ENCODE results near the gene PTPRF.
"Not testable (repeated sequence)": the region's sequence is repeated elsewhere in the genome, so short reads cannot be mapped to it uniquely, and the experiment has no call there.

Gene PTPRF

GRCh38 chr1:43637267-43637666 is 106.6 kb downstream of the PTPRF start:
- Histone ChIP-seq H3K36me3 (ENCODE audit: low read length) (no peaks in the 10 kb centered on the region), H3K79me2 (ENCODE audit: insufficient read depth, low read length) (no peaks in the 10 kb centered on the region), H4K20me1 (ENCODE audit: low read depth, low read length) (no peaks in the 10 kb centered on the region), H3F3A (ENCODE audit: insufficient read depth) (no peaks in the 10 kb centered on the region), H3K4me2 (ENCODE audit: low read depth, low read length, poor library complexity, severe bottlenecking) (no peak overlapping the region), H3K27me3 (ENCODE audit: low read length) (no peaks in the 10 kb centered on the region), H3K9me3 (ENCODE audit: insufficient read depth, low read length) (no peaks in the 10 kb centered on the region), H3K4me3 (ENCODE audit: insufficient read depth, low read length, poor library complexity, severe bottlenecking) (no peak overlapping the region), H3K9ac (ENCODE audit: low read length) (no peak overlapping the region), H3K9me2 (replicated peaks; ENCODE audit: insufficient read depth, low read length) (no peaks in the 10 kb centered on the region), H2AFZ (ENCODE audit: low read depth, low read length, severe bottlenecking) (no peak overlapping the region), H3K27ac (ENCODE audit: low read depth, low read length) (no peak overlapping the region)
- TF ChIP-seq CTCF (IDR thresholded peaks at IDR 0.05; ENCODE audit: insufficient read depth, low read length, poor library complexity, severe bottlenecking) (no peak), EZH2phosphoT487 (conservative IDR thresholded peaks at IDR 0.05; ENCODE audit: low read length) (no peak)

DNA sequence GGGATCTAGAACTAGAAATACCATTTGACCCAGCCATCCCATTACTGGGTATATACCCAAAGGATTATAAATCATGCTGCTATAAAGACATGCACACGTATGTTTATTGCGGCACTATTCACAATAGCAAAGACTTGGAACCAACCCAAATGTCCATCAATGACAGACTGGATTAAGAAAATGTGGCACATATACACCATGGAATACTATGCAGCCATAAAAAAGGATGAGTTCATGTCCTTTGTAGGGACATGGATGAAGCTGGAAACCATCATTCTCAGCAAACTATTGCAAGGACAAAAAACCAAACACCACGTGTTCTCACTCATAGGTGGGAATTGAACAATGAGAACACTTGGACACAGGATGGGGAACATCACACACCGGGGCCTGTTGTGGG is 107.7 kb downstream of the PTPRF start:
- H3K9ac ChIP-seq (ENCODE audit: low read length); H3K4me3 ChIP-seq (ENCODE audit: insufficient read depth, low read length, poor library complexity, severe bottlenecking); H3K36me3 ChIP-seq (ENCODE audit: low read length); H3K27ac ChIP-seq (ENCODE audit: low read depth, low read length); H3K9me3 ChIP-seq (ENCODE audit: insufficient read depth, low read length); H3K9me2 ChIP-seq (replicated peaks; ENCODE audit: insufficient read depth, low read length); H3F3A ChIP-seq (ENCODE audit: insufficient read depth); H3K79me2 ChIP-seq (ENCODE audit: insufficient read depth, low read length); H3K27me3 ChIP-seq (ENCODE audit: low read length); H4K20me1 ChIP-seq (ENCODE audit: low read depth, low read length); H2AFZ ChIP-seq (ENCODE audit: low read depth, low read length, severe bottlenecking); H3K4me2 ChIP-seq (ENCODE audit: low read depth, low read length, poor library complexity, severe bottlenecking): not testable (repeated sequence)

DNA sequence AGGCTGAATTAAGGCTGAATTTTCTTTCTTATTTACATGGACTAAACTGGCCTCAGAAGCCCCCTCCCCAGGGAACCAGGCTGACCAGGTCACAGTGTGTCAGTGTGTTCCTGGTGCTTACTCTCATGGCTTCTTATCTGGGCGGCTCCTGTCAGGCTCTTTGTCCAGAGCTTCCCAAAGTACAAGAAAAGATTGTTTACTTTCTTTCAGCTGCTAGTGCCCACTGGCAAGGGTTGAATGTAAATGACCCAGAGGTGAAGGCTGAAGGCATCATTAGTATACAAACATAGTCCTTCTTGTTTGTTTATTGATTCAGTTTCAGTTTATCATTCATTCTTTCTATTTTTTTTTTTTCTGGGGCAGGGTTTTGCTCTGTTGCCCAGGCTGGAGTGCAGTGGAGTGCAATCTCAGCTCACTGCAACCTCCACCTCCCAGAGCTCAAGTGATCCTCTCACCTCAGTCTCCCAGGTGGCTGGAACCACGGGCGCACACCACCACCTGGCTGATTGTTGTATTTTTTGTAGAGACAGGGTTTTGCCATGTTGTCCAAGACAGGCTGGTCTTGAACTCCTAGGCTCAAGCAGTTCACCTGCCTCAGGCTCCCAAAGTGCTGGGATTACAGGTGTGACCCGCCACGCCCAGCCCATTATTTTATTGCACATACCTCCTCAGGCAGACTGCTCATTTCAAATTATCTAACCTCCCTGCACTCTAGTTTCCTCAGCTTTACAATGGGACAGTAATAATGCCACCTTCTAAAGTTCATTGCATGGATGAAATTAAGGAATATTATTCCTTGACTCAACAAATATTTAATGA is 109.5 kb downstream of the PTPRF start:
- Histone ChIP-seq H3K9me2 (replicated peaks; ENCODE audit: insufficient read depth, low read length) (no peaks in the 10 kb centered on the region), H3F3A (ENCODE audit: insufficient read depth) (no peaks in the 10 kb centered on the region), H3K36me3 (ENCODE audit: low read length) (no peaks in the 10 kb centered on the region), H3K9me3 (ENCODE audit: insufficient read depth, low read length) (no peaks in the 10 kb centered on the region), H3K27ac (ENCODE audit: low read depth, low read length) (no peak overlapping the region), H3K79me2 (ENCODE audit: insufficient read depth, low read length) (no peaks in the 10 kb centered on the region), H2AFZ (ENCODE audit: low read depth, low read length, severe bottlenecking) (no peak overlapping the region), H3K9ac (ENCODE audit: low read length) (no peak overlapping the region), H3K4me3 (ENCODE audit: insufficient read depth, low read length, poor library complexity, severe bottlenecking) (no peak overlapping the region), H4K20me1 (ENCODE audit: low read depth, low read length) (no peaks in the 10 kb centered on the region), H3K4me2 (ENCODE audit: low read depth, low read length, poor library complexity, severe bottlenecking) (no peak overlapping the region), H3K27me3 (ENCODE audit: low read length) (no peaks in the 10 kb centered on the region)
- TF ChIP-seq EZH2phosphoT487 (conservative IDR thresholded peaks at IDR 0.05; ENCODE audit: low read length), result no peak

DNA sequence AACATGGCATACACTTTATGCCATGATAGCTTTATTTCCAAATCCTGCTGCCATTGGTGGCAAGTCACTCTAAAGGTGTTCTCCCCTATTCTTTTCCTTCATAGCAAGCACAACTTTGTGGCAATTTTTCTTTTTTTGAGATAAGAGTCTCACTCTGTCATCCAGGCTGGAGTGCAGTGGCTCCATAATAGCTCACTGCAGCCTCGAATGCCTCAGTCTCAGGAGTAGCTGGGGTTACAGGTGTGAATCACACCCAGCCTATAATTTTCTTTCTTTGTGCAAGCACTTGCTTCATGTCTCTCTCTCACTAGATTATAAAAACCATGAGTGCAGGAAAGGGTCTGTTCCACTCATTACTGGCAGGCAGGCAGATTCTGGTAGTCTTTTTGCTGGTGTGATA is 113.9 kb downstream of the PTPRF start:
- no peaks in the 10 kb centered on the region for H4K20me1 ChIP-seq (ENCODE audit: low read depth, low read length)
- no peak for TF ChIP-seq EZH2phosphoT487 (conservative IDR thresholded peaks at IDR 0.05; ENCODE audit: low read length)
- TF ChIP-seq CTCF (IDR thresholded peaks at IDR 0.05; ENCODE audit: insufficient read depth, low read length, poor library complexity, severe bottlenecking), result no peak
- H3K36me3 ChIP-seq (ENCODE audit: low read length), result no peaks in the 10 kb centered on the region
- no peak overlapping the region for H3K4me2 ChIP-seq (ENCODE audit: low read depth, low read length, poor library complexity, severe bottlenecking)
- no peak overlapping the region for H3K9ac ChIP-seq (ENCODE audit: low read length)
- no peaks in the 10 kb centered on the region for H3K9me3 ChIP-seq (ENCODE audit: insufficient read depth, low read length)
- no peaks in the 10 kb centered on the region for H3K27me3 ChIP-seq (ENCODE audit: low read length)
- H2AFZ ChIP-seq (ENCODE audit: low read depth, low read length, severe bottlenecking), result no peak overlapping the region
- no peaks in the 10 kb centered on the region for H3K79me2 ChIP-seq (ENCODE audit: insufficient read depth, low read length)
- H3K27ac ChIP-seq (ENCODE audit: low read depth, low read length), result no peak overlapping the region
- H3K9me2 ChIP-seq (replicated peaks; ENCODE audit: insufficient read depth, low read length), result no peaks in the 10 kb centered on the region
- 0 out of 2 replicates have a peak, but pooled peaks cover 7% of the 10 kb centered on the region for H3F3A ChIP-seq (ENCODE audit: insufficient read depth)
- H3K4me3 ChIP-seq (ENCODE audit: insufficient read depth, low read length, poor library complexity, severe bottlenecking), result no peak overlapping the region
